ENCODE data around the gene VWA5B1. TPM values are rescaled to one million over a fixed set of nuclear protein-coding genes. Genes with fewer than 3 reads are reported as not detected.

VWA5B1 gene
- total and polyA plus RNA-seq, 10 of the 15 experiments (the other 5 are each of a cell fraction or from before 2014, with no cell fraction given): under 0.01 to 0.05 (median 0.01) TPM; not detected in 7

DNA sequence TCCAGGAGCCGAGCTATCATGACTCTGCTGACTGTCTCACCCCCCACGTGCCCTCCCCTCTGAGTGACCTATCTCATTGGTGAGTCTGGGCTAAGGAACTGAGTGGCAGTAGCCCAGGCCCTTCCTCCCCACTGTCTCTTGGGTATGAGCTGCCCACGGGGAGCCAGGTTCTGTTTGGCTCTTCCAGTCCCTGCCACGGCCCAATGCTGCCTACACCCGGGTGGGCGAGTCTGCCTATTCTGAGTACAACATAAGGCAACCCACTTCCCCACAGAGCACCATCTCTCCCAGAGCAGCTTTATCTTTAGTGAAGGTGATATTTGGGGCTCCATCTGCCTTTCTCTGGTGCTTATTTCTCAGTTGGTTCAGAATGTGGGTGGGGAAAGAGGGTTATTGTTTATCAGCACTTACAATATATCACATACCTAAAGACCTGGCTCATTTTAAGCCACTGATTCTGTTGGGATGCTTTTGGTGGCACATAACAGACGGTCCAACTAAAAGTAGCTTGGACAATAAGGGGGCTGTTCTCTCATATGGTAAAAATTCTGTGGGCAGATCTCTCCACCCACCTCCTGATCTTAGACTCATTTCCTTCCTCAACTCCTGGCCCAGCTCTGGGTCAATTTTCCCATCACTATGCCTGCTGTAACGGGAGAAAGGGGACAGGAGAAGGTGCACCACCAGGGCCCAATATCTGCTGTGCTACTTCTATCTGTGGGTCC is 27.7 kb upstream of the VWA5B1 start:
- TF ChIP-seq MLLT1 (IDR thresholded peaks at IDR 0.05) (no peak), TBL1XR1 (IDR thresholded peaks at IDR 0.05; ENCODE audit: low read depth, low read length) (no peak), POU2F2 (IDR thresholded peaks at IDR 0.05; ENCODE audit: borderline replicate concordance, low read depth, low read length) (no peak), ZNF274 (IDR thresholded peaks at IDR 0.05; ENCODE audit: insufficient read depth, insufficient read length) (no peak)
- ChIA-PET CTCF (no interaction called here), RAD21 (ENCODE audit: unreplicated experiment) (no interaction called here), POLR2A (no interaction called here), SMC1A (ENCODE audit: uncharacterized antibody, unreplicated experiment) (no interaction called here)
- FAIRE-seq: no peak
- in situ Hi-C loops (cut with MboI): no loop called here
- no peak overlapping the region for H3K4me3 ChIP-seq
- no TSS peak for BruUV-seq (replicated peaks)
- DNase-seq (ENCODE audit: low read depth, low spot score): no peak
- no peak overlapping the region for H3K27ac ChIP-seq (ENCODE audit: control insufficient read depth, insufficient read depth)
- no peaks in the 10 kb centered on the region for H3K9me3 ChIP-seq (replicated peaks; ENCODE audit: control insufficient read depth, insufficient read depth, low read length)
- H3K27me3 ChIP-seq (replicated peaks in 1 of 2; ENCODE audit: control insufficient read depth in 2 of 2, insufficient read depth in 2 of 2, low read length in 1 of 2): no peaks in the 10 kb centered on the region; a peak in 3 of 4 replicates
- no peaks in the 10 kb centered on the region for H3K79me2 ChIP-seq (ENCODE audit: control insufficient read depth, insufficient read depth, low read length)
- no peaks in the 10 kb centered on the region for H4K20me1 ChIP-seq (ENCODE audit: control insufficient read depth, insufficient read depth)
- H3K4me2 ChIP-seq (ENCODE audit: control insufficient read depth, insufficient read depth): no peak overlapping the region
- 16% methylated on average over 8 of the region's 8 CpGs for WGBS (ENCODE audit: insufficient coverage, insufficient replicate concordance, low lambda C conversion rate, missing lambda C conversion rate)
- no peaks in the 10 kb centered on the region; a peak in 1 of 4 replicates for H3K36me3 ChIP-seq (ENCODE audit: control insufficient read depth in 2 of 2, insufficient read depth in 2 of 2, low read length in 1 of 2)
- H3K4me1 ChIP-seq (ENCODE audit: control insufficient read depth, insufficient read depth, low read length): no peaks in the 10 kb centered on the region
- intact Hi-C loops (cut with micrococcal nuclease; ENCODE audit: unreplicated experiment): no loop called here
- ATAC-seq: no peak
- H3K9ac ChIP-seq (ENCODE audit: control insufficient read depth, insufficient read depth, low read length): no peak overlapping the region
- H2AFZ ChIP-seq (ENCODE audit: control insufficient read depth, low read depth, low read length): no peak overlapping the region

DNA sequence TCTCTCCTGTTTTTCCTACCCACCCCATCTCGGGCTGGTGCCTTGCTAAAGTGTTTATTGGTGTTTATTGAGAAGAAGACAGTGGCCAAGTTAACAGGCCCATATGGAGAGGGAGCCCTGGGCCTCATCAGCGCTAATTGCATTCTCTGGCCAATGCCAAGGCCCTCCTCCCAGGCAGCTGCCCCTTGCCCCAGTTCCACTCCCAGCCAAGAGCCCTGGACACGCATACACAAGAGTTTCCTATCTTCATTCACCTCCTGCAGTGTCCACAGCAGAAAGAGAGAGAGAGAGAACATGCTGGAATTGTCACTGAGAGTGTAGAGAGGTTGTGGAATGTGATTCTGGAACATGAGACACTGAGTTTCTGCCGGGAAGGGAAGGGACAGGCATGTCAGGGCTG is 25.4 kb upstream of the VWA5B1 start:
- ChIA-PET SMC1A (ENCODE audit: uncharacterized antibody, unreplicated experiment) (no interaction called here), CTCF (interaction anchor here (0.8 kb wide), 1 partner anchor 52 kb away, joined by 3 read pairs; no protein-coding TSS in a partner anchor), RAD21 (ENCODE audit: unreplicated experiment) (no interaction called here), POLR2A (no interaction called here)
- no peak for DNase-seq (ENCODE audit: low read depth, low spot score)
- no peak for ATAC-seq
- FAIRE-seq: no peak
- Histone ChIP-seq H3K4me2 (ENCODE audit: control insufficient read depth, insufficient read depth) (no peak overlapping the region), H3K4me3 (no peak overlapping the region), H3K9me3 (replicated peaks; ENCODE audit: control insufficient read depth, insufficient read depth, low read length) (no peaks in the 10 kb centered on the region), H3K79me2 (ENCODE audit: control insufficient read depth, insufficient read depth, low read length) (no peaks in the 10 kb centered on the region), H3K4me1 (ENCODE audit: control insufficient read depth, insufficient read depth, low read length) (no peaks in the 10 kb centered on the region), H3K27me3 (replicated peaks in 1 of 2; ENCODE audit: control insufficient read depth in 2 of 2, insufficient read depth in 2 of 2, low read length in 1 of 2) (no peaks in the 10 kb centered on the region; a peak in 3 of 4 replicates), H3K36me3 (ENCODE audit: control insufficient read depth in 2 of 2, insufficient read depth in 2 of 2, low read length in 1 of 2) (no peaks in the 10 kb centered on the region; a peak in 1 of 4 replicates), H4K20me1 (ENCODE audit: control insufficient read depth, insufficient read depth) (no peaks in the 10 kb centered on the region), H3K27ac (ENCODE audit: control insufficient read depth, insufficient read depth) (no peak overlapping the region), H3K9ac (ENCODE audit: control insufficient read depth, insufficient read depth, low read length) (no peak overlapping the region), H2AFZ (ENCODE audit: control insufficient read depth, low read depth, low read length) (no peak overlapping the region)
- in situ Hi-C loops (cut with MboI) (no loop called here), intact Hi-C loops (cut with micrococcal nuclease; ENCODE audit: unreplicated experiment) (no loop called here)
- BruUV-seq (replicated peaks): no TSS peak
- 16% methylated on average over 4 of the region's 4 CpGs for WGBS (ENCODE audit: insufficient coverage, insufficient replicate concordance, low lambda C conversion rate, missing lambda C conversion rate)
- TF ChIP-seq CEBPB (IDR thresholded peaks at IDR 0.05; ENCODE audit: borderline replicate concordance in 1 of 2, low read depth in 2 of 2, low read length in 2 of 2) (no peak), NBN (IDR thresholded peaks at IDR 0.05) (no peak), ZZZ3 (IDR thresholded peaks at IDR 0.05; ENCODE audit: control insufficient read depth, insufficient read length, low read depth) (no peak), EP300 (IDR thresholded peaks at IDR 0.05; ENCODE audit: borderline replicate concordance in 1 of 2, control insufficient read depth in 1 of 2, low read depth in 2 of 2, low read length in 2 of 2) (no peak), CBFB (IDR thresholded peaks at IDR 0.05; ENCODE audit: low read depth) (no peak), ZNF274 (IDR thresholded peaks at IDR 0.05; ENCODE audit: insufficient read depth, insufficient read length) (no peak)
- TF ChIP-seq, protein P1, sequence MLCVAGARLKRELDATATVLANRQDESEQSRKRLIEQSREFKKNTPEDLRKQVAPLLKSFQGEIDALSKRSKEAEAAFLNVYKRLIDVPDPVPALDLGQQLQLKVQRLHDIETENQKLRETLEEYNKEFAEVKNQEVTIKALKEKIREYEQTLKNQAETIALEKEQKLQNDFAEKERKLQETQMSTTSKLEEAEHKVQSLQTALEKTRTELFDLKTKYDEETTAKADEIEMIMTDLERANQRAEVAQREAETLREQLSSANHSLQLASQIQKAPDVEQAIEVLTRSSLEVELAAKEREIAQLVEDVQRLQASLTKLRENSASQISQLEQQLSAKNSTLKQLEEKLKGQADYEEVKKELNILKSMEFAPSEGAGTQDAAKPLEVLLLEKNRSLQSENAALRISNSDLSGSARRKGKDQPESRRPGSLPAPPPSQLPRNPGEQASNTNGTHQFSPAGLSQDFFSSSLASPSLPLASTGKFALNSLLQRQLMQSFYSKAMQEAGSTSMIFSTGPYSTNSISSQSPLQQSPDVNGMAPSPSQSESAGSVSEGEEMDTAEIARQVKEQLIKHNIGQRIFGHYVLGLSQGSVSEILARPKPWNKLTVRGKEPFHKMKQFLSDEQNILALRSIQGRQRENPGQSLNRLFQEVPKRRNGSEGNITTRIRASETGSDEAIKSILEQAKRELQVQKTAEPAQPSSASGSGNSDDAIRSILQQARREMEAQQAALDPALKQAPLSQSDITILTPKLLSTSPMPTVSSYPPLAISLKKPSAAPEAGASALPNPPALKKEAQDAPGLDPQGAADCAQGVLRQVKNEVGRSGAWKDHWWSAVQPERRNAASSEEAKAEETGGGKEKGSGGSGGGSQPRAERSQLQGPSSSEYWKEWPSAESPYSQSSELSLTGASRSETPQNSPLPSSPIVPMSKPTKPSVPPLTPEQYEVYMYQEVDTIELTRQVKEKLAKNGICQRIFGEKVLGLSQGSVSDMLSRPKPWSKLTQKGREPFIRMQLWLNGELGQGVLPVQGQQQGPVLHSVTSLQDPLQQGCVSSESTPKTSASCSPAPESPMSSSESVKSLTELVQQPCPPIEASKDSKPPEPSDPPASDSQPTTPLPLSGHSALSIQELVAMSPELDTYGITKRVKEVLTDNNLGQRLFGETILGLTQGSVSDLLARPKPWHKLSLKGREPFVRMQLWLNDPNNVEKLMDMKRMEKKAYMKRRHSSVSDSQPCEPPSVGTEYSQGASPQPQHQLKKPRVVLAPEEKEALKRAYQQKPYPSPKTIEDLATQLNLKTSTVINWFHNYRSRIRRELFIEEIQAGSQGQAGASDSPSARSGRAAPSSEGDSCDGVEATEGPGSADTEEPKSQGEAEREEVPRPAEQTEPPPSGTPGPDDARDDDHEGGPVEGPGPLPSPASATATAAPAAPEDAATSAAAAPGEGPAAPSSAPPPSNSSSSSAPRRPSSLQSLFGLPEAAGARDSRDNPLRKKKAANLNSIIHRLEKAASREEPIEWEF (IDR thresholded peaks at IDR 0.05; ENCODE audit: insufficient replicate concordance, low read depth, low read length): no peak
